Activated T-cell treated with anti-CD3 and anti-CD28 coated beads, Interleukin-2, amount 50 U/mL, for 48 hours (primary cell): Measurements from ENCODE around the gene CLPTM1L.
"Not testable (repeated sequence)": the region's sequence is repeated elsewhere in the genome, so short reads cannot be mapped to it uniquely, and the experiment has no call there.

Experiments used
- DNase-seq, 2 experiments: peaks; one replicate each; pipeline ENCODE4 v3.0.0-alpha.2; 2020

Gene CLPTM1L

DNA sequence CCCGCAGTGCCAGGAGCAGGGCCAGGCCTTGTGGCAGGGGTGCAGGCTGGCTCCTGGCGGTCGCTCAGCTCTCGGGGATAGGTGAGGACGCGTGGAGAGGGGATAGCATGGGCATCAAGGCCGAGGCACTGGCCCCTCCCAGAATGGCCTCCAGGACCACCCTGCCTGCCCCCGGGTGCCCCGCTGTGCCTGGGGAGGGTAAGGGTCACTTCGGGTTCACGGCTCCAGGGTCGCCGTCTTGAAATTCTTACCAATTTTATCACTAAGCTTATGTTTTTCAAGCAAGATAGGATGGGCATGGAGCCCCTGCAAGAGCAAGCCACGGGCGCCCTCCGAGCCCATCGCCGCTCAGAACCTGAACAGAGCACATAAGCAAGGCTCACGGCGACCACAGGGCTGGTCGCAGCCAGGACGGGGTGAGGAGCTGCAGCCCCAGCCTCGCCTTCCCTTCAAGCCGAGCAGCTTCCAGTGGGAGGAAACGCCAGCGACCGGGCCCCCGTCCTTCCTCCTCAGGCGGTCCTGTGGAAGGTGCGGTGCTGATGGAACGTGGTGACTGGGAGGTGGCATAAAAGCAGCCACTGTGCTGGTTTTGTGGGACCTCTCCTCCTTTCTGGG, 14.2 kb upstream of the CLPTM1L start:
- no peak for DNase-seq

DNA sequence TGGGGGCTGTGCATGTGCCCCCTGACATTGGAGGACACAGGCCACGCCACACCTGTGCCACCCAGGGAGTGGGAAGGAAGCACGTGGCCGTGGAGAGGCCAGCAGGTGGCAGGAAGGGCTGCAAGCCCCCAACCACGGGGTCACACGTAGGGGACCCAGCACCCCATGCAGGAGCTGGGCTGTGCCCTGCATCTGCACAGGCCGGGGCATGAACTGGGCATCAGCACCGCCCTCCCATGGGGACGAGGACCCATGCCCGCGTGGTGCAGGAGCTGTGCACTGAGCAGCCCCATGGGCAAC, 13.8 kb upstream of the CLPTM1L start:
- no peak for DNase-seq

DNA sequence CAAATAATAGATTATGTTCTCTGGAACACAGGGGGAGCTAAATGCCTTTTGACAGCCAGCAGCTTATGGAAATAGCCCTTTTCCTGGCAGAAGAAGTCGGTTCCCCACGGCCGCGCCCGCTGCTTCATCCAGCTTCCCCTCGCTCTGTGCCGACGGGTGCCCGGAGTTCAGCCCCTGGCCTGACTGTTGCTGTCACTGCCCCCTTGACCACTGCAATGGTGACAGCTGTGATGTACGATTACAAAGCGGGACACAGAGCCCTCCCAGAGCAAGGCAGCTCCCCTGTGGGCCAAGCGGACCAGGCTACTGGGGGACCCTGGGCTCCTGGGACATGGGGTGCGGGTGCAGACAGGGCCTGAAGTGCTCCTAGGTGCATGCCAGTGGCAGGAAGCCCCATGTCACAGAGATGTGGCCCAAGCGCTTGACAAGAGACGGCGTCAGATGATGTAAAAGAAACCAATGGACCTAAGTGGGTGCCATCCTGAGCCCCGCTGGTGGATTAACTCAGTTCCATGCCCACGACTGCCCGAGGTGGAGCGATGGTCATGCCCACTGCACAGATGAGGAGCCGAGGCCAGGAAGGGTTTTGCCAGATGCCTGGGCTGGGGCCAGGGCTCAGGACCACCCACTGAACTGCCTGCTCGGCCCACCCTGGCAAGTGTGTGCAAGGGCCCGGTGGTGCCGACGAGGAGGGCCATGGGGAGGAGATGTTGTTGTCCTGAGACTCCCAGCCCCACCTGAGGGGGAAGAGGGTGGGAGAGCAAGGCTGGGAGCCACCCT, 13.2 kb upstream of the CLPTM1L start:
- no peak for DNase-seq

DNA sequence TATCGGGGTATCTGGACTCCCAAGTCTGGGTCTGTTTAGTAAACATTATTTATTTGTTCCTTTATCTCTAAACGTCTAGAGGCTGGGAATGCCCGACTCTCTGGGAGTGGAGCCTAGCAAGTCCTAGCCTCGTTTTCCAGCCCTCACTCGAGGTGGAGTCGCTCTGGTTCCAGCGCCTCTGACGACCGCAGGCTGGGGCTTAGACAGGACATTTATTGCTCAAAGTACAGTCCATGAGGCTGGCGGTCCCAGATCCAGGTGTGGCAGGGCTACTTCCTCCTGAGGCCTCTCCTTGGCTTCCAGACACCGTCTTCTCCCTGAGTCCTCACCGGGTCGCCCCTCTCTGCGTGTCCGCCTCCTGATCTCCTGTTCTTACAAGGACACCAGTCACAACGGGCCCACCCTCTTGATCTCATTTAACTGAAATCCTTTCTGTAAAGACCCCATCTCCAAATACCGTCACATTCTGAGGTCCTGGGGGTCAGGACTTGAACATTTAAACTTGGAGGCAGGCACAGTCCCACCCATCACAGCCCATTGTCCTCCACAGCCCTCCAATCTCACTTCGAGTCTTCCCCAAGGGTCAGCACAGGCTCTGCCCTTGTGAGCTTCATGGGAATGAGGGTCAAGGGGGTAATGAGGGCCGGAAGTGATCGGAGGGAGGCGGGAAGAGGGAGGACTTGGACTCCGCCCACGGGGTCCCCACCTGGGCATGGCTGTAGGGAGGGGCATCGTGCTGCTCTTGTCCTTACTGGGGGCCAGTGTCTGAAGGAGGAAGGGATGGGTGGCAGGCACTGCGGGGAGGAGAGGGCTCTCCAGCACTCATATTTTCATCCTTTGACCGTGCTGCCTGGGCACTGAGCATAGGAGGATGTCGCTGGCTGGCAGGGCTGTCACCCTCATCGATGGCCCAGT, 12.2 kb upstream of the CLPTM1L start:
- no peak for DNase-seq

DNA sequence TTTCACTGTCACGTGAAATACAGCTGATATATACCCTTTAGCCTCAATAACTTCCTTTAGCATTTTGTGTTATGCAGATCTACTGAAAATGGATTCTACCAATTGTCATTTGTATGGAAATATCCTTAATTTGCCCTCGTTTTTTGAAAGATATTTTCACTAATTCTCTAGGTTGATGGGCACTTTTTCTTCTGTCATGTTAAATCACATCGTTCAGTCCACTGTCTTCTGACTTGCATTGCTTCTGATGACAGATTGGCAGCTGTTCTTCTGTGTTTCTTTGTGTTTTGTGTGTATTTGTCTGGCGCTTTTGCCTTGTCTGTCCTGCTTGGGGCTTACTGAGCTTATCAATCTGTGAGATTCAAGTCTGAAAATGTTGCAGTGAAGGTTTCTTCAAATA, 9.7 kb upstream of the CLPTM1L start:
- DNase-seq = no peak

DNA sequence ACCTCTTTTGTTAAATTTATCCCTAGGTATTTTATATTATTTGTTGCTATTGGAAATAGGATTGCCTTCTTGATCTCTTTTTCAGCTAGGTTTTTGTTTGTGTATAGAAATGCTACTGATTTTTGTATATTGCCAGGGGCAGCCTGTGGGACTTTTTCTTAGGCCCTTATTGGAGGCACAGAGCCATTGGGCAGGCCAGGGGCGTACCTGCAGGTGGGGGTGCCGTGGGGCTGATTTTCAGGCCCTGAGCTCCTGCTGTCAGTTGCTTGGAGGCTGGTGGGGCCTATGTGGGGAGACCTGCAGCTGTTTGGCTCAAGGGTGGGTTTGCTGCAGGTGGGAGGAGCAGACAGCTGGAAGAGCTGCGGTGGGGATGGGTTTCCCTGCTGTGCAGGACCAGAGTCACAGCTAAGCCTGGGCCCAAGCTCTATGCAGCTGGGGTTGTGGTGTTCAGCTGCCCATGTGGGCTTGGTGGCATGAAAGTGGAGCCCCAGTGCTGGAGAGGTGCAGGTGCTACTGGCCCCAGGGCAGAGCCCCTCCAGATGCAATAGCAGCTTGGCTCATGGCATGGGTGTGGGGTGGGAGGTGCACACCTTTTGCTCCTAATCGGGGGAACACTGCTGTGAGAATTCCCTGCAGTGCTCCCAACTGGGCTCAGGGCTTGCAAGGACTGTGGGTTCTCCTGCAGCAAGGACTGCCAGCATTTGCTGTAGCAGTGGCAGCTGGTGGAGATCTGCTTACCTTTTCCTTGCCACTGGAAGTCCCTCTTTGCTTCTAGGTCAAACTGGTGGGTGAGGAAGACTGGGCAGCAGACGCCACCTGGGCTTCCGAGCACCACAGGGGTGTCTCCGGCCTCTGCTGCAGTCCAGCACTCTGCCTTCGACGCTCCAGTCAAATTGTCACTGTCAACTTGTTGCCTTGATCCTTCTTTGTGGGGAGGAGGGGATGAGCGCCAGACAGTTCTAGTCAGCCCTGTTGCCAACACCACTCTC, 7.6 kb upstream of the CLPTM1L start:
- no peak for DNase-seq

DNA sequence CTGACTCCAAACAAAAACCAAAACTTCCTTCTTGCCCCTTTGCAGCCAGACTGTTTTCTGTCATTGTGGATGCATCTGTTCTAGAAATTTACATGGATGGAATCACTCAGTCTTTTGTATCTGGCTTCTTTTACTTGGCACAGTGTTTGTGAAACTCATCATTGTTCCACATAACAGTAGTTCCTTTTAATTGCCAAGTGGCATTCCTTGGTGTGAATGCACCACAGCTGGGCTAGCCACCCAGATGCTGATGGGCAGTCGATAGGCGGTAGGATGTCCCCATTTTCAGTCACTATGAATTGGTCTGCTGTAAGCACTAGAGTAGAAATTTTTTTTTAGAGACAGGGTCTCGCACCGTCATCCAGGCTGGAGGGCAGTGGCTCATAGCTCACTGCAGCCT, 6.3 kb upstream of the CLPTM1L start:
- no peak for DNase-seq

DNA sequence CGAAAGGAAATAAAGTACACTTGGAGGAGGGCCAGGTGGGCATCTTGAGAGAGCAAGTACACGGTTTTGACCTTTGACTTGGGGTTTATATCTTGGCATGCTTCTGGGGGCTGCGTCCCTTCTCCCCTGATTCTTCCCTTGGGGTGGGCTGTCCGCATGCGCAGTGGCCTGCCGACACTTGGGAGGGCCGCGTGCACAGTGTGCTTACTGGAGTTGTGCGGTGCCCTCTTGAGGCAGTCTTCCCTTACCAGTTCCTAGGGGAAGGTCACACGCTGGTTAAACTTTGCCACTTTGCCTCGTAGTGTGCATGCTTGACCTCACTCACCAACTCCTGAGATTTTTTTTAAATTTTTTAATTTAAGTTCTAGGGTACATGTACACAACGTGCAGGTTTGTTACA, 4.3 kb upstream of the CLPTM1L start:
- no peak for DNase-seq

DNA sequence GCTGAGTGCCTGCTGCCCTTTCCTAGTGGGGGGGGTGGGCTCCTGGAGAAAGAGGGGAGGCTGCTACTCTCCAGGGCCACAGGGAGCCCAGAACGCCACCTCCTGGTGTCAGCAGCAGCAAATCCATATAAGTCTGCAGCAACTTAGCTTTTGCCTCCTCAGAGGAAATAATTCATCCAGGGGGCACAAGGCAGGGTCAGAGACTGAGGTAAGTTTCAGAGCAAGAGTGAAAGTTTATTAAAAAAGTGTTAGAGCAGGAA, 4.0 kb upstream of the CLPTM1L start:
- DNase-seq = no peak

DNA sequence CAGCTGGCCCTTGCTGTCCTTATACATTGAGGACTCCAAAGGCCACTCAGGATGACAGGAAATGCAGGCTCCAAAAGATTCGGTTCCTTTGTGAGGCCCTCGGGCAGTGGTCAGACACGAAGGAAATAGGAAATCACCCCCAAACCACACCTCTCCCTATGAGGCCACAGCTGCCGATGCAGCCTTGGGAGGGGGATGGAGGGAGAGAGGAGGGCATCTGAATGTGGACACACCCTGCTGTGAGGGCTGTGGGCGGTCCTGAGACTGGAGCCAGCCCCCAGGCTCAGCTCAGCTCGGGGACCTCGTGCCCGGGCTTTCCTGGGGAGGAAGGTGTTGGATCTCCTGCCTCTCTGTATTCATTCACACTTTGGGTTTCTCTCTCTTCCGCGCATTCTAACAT, 2.7 kb upstream of the CLPTM1L start:
- no peak for DNase-seq

DNA sequence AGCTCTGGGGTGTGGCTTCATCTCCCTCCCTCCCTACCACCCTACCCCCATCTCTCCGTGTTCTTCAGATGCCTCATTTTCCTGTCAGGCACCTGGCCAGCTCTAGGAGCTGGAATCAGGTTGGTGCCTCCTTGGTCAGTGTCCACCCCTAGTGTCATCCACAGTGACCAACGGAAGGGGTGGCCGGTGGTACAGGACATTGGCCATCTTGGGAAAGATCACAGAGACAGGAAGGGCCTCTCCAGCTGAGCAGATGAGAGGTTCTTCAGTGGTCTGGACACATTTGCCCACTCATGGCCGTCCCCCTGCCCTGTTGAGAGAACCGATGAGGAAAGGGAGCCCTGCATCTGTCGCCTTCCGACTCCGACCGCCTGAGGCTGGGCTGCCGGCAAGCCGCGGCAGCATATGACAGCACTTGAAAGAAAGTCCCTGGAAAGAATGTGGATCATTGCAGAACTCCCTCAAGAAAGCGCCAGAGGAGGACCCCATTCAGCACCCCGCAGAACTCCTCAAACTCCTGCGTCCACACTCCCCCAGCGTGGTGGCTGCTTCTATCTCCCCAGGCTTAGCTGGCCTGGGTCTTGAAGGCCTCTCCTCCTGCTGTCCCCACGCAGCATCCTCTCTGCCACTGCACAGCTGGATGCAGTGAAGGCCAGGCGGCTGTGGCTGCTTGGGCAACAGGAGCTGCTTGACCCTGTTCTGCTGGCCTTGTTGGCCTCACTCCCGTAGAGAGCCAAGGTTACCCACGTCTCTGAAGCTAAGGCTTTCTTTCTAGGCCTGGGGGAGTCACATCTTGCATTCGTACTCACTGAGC, 1.9 kb upstream of the CLPTM1L start:
- DNase-seq = no peak

DNA sequence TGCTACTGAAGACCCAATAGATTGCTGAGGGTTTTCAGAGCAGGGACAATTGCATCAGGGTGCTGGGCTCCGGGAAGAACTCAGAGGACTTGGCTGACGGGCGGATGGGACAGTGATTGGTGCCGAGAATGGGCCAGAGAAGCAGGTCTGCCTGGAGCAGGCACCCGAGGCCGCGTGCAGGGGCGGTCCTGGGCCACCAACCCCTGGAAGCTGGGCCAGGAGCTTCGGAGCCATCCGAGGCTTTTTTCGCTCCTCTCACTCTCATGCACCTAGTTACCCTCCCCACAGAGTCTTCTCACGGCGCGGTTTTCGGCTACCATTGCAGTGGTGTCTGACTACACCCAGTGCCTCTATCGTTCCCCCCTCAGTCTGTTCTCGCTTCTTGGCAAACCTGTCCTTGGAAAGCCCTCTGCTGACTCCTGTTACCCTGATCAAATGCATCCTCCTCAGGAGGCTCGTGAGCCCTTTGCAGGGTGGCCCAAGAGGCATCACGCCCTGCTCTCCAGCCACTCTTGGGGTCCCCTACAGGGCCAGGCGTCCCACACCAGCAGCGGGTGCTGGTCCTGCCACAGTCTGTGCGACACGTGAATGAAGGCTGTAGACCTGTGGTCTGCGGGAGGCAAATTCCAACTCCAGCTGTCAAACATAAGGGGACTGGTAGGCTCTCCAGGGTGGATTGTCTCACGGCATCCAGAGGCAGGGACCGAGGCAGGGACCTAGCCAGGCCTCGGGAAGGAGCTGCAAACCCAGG, 1.2 kb upstream of the CLPTM1L start:
- no peak for DNase-seq

DNA sequence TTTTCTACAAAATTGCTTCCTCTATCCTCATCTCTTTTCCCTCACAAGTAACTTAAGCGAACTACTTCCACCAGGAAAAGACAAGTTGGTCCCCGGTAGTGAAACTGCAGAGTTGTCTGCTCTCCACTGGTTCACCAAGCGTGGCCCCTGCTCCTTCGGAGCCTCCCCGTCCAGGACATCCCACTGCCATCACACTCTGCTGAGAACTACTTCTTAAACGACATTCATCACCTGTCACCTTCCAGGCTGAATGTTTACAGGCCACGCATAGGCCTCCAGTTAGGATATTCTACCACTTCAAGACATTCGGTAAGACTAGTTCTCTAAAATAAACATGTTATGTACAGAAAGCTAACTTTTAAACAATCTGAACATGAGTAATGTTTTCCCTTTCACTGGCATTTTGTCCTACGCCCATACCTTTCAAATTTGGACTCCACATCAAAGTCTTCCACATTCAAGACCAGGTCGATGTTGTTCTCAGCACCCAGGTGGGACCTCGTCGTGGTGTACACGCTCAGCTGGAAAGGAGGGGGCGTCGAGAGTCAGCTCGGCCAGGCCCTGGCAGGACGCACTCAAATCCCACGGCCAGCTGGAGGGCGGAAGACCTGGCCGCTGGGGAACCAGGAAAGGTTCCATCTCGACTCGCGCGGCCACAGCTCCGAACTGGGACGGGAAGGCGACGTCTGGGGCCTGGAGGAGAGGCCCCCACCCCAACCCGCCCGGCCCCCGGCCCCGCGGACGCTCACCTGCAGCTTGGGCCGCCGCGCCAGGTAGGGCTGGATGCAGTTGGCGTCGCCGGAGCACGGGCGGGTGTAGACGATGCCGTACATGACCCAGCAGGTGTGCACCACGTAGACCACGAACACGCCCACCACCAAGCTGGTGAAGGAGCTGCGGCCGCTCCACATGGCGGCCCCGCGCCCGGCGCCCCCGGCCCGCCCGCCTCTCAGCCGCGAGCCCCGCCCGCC, 683 bp downstream of the CLPTM1L start:
- DNase-seq = peak; percentile 35 to 36

DNA sequence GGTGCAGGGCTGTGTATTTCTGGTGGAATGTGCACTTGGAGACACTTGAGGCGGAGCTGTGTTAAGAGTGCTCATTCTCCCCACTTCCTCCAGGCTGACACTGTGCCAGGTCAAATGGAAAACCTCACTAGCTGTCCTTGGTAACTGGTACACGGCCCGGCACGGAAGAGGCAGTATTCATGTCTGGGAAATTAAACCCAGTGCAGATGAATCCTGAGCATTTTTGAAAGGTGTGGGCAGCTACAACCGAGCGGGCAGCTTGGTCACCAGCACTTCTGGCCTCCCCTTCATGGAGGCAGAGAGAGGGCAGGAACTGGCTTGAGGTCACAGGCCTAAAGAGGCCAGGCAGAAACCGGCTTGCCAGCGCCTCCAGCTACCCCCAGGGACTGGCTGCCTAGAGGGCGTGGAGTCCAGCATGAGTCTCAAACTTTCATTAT, 1.6 kb downstream of the CLPTM1L start:
- no peak for DNase-seq

DNA sequence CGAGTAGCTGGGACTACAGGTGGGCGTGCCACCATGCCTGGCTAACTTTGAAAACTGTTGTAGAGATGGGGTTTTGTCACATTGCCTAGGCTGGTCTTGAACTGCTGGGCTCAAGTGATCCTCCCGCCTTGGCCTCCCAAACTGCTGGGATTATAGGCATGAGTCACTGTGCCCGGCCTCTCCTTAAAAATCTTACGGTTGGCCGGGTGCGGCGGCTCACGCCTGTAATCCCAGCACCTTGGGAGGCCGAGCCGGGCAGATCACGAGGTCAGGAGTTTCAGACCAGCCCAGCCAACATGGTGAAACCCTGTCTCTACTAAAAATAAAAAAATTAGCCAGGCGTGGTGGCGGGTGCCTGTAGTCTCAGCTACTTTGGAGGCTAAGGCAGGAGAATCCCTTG, 2.2 kb downstream of the CLPTM1L start:
- not testable (repeated sequence) for DNase-seq

DNA sequence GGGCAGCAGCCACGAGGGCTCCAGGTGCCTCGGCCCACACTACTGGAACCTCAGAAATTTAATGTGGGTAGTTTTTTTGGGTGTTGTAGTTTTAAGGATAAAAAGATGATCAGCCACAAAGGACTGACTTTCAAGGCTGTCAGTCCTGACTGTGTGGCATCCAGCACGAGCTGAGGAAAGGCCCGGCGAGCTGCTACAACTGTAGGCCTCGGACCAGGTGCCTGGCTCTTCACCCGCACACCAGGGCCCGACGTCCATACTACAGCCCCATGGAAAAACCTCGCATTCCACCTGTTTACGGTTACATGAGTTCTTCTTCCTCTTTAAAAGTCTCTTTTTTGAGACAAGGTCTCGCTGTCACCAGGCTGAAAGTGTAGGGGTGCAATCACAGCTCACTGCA, 2.6 kb downstream of the CLPTM1L start:
- no peak for DNase-seq

DNA sequence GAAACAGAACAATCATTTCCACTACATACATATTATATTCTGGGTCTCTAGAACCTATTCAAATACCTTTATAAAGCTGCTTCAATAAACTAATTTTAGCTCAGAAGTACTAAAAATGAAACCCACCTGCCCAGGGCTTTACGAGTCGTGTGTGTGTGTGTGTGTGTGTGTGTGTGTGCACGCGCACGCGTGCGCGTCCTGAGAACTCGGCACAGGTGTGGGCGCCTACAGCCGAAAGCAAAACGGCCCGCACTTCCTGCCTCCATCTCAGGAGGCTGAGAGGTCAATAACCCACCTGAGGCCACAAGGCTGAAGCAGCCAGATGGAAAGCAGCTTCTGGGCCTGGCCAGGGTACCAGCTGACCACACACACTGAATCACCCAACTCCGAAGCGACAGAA, 3.0 kb downstream of the CLPTM1L start:
- no peak for DNase-seq

DNA sequence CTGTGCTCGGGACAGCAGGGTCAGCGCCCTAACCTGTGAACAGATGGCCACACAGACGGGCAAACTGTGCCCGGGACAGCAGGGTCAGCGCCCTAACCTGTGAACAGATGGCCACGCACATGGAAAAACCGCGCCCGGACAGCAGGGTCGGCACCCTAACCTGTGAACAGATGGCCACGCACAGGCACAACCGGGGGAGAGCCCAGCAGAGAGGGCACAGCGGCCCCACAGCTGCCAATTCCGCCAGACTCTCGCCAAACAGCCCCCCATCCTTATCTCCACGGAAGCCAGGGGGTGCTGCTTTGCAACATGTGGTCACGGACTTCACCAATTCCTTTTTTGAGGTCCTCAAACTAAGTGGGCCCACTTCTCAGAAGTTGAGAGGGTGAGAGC, 5.1 kb downstream of the CLPTM1L start:
- not testable (repeated sequence) for DNase-seq

DNA sequence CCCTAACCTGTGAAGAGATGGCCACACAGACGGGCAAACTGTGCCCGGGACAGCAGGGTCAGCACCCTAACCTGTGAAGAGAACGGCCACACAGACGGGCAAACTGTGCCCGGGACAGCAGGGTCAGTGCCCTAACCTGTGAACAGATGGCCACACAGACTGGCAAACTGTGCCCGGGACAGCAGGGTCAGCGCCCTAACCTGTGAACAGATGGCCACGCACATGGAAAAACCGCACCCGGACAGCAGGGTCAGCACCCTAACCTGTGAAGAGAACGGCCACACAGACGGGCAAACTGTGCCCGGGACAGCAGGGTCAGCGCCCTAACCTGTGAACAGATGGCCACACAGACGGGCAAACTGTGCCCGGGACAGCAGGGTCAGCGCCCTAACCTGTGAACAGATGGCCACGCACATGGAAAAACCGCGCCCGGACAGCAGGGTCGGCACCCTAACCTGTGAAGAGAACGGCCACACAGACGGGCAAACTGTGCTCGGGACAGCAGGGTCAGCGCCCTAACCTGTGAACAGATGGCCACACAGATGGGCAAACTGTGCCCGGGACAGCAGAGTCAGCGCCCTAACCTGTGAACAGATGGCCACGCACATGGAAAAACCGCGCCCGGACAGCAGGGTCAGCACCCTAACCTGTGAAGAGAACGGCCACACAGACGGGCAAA, 5.6 kb downstream of the CLPTM1L start:
- DNase-seq = not testable (repeated sequence)
